ENCODE measurements around the gene CD101.
"Not testable (repeated sequence)": the region's sequence is repeated elsewhere in the genome, so short reads cannot be mapped to it uniquely, and the experiment has no call there.

CD101 gene, protein sequence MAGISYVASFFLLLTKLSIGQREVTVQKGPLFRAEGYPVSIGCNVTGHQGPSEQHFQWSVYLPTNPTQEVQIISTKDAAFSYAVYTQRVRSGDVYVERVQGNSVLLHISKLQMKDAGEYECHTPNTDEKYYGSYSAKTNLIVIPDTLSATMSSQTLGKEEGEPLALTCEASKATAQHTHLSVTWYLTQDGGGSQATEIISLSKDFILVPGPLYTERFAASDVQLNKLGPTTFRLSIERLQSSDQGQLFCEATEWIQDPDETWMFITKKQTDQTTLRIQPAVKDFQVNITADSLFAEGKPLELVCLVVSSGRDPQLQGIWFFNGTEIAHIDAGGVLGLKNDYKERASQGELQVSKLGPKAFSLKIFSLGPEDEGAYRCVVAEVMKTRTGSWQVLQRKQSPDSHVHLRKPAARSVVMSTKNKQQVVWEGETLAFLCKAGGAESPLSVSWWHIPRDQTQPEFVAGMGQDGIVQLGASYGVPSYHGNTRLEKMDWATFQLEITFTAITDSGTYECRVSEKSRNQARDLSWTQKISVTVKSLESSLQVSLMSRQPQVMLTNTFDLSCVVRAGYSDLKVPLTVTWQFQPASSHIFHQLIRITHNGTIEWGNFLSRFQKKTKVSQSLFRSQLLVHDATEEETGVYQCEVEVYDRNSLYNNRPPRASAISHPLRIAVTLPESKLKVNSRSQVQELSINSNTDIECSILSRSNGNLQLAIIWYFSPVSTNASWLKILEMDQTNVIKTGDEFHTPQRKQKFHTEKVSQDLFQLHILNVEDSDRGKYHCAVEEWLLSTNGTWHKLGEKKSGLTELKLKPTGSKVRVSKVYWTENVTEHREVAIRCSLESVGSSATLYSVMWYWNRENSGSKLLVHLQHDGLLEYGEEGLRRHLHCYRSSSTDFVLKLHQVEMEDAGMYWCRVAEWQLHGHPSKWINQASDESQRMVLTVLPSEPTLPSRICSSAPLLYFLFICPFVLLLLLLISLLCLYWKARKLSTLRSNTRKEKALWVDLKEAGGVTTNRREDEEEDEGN

DNA sequence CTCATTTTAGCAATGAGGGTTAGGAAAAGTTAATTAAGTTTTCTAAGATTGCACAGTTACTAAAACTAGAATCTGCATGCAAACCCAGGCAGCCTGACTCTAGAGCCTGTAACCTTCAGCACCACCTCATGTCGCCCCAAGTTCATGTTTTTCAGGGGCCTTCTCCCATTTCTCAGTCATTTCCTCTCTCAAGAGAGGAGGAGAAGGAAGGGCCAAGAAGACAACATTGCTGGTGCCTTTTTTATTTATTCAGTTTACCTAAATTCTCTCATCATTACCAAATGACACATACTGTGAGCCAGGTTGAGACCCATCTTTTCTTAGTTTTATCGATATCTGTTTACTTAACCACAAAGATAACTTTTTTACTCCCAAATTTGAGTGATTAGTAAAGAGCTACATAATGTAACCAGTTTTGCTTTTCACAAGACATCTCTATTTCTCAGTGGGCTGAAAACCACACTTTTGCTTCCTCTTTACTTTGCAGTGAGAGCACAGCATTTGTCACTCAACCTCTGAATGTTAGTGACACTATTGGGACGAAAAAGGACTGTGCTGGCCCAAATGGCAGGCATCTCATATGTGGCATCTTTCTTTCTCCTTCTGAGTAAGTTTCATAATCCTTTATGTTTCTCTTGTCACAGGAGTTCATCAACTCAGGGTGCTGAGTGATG lies at the start of gene CD101:
CD101 (plus strand) TSS at position 507 of the 674 bp plus-strand sequence; CDS start at position 565, 58 bp downstream.
- no peak for DNase-seq
- in situ Hi-C loops (cut with HindIII; ENCODE audit: low pct_ligation_motif_present, low pct_unique_long_range_greater_than_20kb, low sequenced_read_pairs), result no loop called here

GRCh38 chr1:116952738-116953275 lies 48.8 kb upstream of the CD101 start:
- no peak for DNase-seq

DNA sequence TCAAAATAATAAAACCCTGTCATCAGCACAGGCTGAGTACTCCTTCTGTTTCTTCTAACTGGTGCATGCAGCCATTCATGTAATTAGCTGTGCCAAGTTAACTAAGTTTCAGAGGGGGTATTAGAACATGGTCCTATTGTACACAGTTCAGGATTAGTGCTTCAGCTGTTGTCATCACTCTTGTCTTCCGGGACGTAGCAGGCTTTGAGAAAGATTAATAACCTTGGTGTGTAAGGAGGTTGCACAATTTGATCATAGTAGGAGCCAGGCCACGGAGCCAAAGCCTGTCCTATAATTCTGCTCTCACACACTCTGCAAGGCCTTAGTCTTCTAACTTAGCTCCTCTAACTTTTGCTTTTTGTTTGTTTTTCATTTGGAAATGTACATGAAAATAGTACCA lies 47.1 kb upstream of the CD101 start:
- no peak for DNase-seq
- in situ Hi-C loops (cut with HindIII; ENCODE audit: low pct_ligation_motif_present, low pct_unique_long_range_greater_than_20kb, low sequenced_read_pairs), result no loop called here

More at GRCh38 chr1:116952738-116953275, 48.8 kb upstream of the CD101 start:
- in situ Hi-C loops (cut with HindIII; ENCODE audit: low pct_ligation_motif_present, low pct_unique_long_range_greater_than_20kb, low sequenced_read_pairs), result no loop called here

DNA sequence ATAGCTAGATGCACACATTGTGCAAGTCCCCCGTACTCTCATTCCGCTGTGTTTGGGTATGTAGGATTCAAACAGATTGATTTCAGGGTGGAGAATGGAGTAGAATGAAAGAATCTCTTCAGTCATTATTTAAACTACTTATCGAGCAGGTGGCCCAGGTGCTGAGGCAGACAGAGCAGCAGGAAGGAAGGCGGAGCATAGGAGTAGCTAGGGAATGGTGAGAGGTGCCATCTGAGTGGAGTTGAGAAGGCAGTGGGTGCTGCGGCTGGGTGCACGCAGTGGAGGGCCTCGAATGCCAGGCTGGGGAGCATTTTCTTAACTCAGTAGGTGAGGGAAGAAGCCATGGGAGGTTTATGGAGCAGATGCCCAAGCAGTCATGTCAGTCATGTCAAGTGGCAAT lies 45.2 kb upstream of the CD101 start:
- DNase-seq, result no peak
- in situ Hi-C loops (cut with HindIII; ENCODE audit: low pct_ligation_motif_present, low pct_unique_long_range_greater_than_20kb, low sequenced_read_pairs), result no loop called here

DNA sequence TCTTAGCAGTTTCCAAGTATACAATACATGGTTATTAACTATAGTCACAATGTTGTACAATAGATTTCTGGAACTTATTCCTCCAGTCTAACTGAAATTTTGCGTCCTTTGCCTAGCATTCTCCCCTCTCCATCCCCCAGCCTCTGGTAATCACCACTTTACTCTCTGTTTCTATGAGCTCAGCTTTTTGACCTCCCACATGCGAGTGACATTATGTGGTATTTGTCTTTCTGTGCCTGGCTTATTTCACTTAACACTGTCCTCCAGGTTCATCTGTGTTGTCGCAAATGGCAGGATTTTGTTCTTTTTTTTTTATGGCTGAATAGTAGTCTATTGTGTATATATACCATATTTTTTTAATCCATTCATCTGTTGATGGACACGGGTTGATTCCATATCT lies 43.9 kb upstream of the CD101 start:
- in situ Hi-C loops (cut with HindIII; ENCODE audit: low pct_ligation_motif_present, low pct_unique_long_range_greater_than_20kb, low sequenced_read_pairs), result no loop called here
- no peak for DNase-seq

- in situ Hi-C loops (cut with HindIII; ENCODE audit: low pct_ligation_motif_present, low pct_unique_long_range_greater_than_20kb, low sequenced_read_pairs), result no loop called here
- DNase-seq, result no peak
Observed at GRCh38 chr1:116958110-116958509, 43.5 kb upstream of the CD101 start.

DNA sequence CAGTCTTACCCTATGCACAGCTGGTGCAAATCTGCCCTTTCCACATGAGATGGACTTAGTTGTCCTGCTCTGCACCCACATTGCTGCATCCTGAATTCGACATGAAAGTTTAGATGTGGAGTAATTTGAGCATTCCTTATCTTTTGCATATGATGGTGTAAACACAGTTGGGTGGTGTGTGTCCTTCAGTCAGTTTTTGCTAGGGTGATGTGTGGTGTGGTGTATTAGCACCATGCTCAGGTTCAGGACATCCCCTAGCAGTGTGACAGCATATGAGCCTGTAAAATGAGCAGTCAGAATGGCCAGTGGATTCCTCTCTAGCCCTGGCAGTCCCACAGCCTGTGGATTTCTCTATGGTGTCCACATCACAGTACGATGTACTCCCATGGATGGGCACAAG lies 42.6 kb upstream of the CD101 start:
- in situ Hi-C loops (cut with HindIII; ENCODE audit: low pct_ligation_motif_present, low pct_unique_long_range_greater_than_20kb, low sequenced_read_pairs), result no loop called here
- no peak for DNase-seq

- in situ Hi-C loops (cut with HindIII; ENCODE audit: low pct_ligation_motif_present, low pct_unique_long_range_greater_than_20kb, low sequenced_read_pairs), result no loop called here
- no peak for DNase-seq
Observed at GRCh38 chr1:116961606-116962005, 40.0 kb upstream of the CD101 start.

DNA sequence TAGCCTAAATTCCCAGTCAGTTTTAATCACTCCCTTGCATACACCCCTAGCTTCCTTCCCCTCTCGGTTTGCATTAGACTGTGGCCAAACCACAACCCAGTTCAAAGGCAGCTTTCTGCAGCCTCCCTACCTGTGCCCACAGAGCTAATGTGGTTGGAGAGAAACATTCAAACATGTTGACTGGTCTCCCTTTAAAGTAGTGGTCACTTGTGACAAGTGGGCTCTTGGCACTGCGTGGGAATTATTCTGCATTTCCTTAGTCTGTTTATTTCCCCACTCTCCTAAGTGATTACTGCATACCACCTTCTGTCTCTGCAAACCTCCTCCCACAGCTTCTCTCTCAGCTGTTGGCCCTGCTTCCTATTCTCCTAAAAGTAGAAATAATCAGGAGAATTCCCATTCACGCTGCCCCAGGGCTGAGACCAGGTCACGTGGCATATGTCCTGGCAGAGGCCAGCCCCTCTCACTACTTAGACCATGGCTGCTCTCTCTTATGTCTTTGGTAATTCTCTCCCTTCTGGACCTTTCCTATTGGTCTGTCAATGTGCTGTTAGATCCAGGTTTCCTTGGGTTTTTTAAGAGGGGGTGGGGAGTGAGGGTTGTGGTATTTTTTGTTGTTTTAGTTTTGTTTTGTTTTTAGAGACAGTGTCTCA lies 38.4 kb upstream of the CD101 start:
- in situ Hi-C loops (cut with HindIII; ENCODE audit: low pct_ligation_motif_present, low pct_unique_long_range_greater_than_20kb, low sequenced_read_pairs), result no loop called here
- no peak for DNase-seq

GRCh38 chr1:116966791-116967190 lies 34.8 kb upstream of the CD101 start:
- DNase-seq, result no peak
- in situ Hi-C loops (cut with HindIII; ENCODE audit: low pct_ligation_motif_present, low pct_unique_long_range_greater_than_20kb, low sequenced_read_pairs), result no loop called here

GRCh38 chr1:116968724-116969123 lies 32.8 kb upstream of the CD101 start:
- in situ Hi-C loops (cut with HindIII; ENCODE audit: low pct_ligation_motif_present, low pct_unique_long_range_greater_than_20kb, low sequenced_read_pairs), result no loop called here
- no peak for DNase-seq

GRCh38 chr1:116971258-116971860 lies 30.2 kb upstream of the CD101 start:
- no peak for DNase-seq
- in situ Hi-C loops (cut with HindIII; ENCODE audit: low pct_ligation_motif_present, low pct_unique_long_range_greater_than_20kb, low sequenced_read_pairs), result no loop called here

DNA sequence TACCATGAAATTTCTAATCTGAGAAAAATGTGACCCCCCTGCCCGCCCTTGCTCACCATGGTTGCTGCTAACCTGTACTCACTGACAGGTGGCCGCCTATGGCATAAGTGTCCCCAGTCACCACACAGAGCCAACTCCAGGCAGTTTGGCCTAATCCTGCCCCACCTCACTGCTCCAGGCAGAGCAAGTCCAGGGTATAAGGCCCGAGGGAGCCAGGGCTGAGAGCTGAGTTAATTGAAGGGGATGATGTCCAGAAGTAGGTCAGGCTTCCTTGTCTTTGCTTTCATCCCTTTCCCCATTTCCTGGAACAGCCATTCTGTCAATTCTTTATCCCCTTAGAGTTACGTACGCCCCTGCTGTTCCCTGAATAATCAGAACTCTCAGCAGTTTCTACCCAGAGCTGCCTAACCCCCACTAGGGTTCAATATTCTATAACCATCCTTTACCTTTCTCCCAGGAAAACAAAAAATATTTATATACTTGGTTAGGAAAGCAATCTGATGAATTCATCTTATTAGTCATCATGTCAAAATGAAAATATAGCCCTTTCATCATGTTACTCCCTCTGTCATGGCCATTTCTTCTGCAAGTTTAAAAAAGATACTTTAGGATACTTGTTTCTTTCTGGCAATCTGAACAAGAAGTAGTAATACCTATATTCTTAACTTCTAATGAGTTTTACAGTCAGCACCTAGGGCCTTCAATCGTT lies 29.4 kb upstream of the CD101 start:
- in situ Hi-C loops (cut with HindIII; ENCODE audit: low pct_ligation_motif_present, low pct_unique_long_range_greater_than_20kb, low sequenced_read_pairs), result no loop called here
- DNase-seq, result no peak

DNA sequence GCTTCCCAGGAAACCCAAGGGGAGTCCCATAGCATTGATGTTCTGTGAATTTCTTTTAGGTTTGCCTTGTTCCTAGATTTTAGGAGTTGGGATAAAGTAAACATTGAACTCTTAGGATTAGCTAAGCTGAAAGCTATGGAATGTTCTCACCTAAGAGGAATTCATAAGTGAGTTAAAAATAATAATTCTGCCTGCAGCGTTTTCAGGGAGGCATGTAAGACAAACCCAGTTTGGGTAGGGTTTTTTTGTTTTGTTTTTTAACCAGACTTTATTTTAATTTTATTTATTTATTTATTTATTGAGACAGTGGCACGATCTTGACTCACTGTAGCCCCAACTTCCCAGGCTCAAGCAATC lies 28.9 kb upstream of the CD101 start:
- in situ Hi-C loops (cut with HindIII; ENCODE audit: low pct_ligation_motif_present, low pct_unique_long_range_greater_than_20kb, low sequenced_read_pairs), result no loop called here
- DNase-seq, result no peak

- DNase-seq; in situ Hi-C loops (cut with HindIII; ENCODE audit: low pct_ligation_motif_present, low pct_unique_long_range_greater_than_20kb, low sequenced_read_pairs): not testable (repeated sequence)
Observed at GRCh38 chr1:116980309-116980708, 21.3 kb upstream of the CD101 start.

- in situ Hi-C loops (cut with HindIII; ENCODE audit: low pct_ligation_motif_present, low pct_unique_long_range_greater_than_20kb, low sequenced_read_pairs), result no loop called here
- no peak for DNase-seq
Observed at GRCh38 chr1:116981521-116982037, 20.0 kb upstream of the CD101 start.
